LNCaP clone FGC (cell line): Measurements from ENCODE around the gene ATXN10.

Source experiments
- DNase-seq: peaks from one replicate; pipeline ENCODE4 v3.0.0-alpha.2; 2011; ENCODE audit warnings: low read depth
- H3K4me3 ChIP-seq: 2 replicates; pipeline ENCODE4 v1.5.1; 2011; ENCODE audit warnings: mild to moderate bottlenecking, low read depth, low read length, control low read depth
- TF ChIP-seq, protein P1 (sequence below): IDR thresholded peaks from 2 replicates; pipeline ENCODE4 v1.5.1; 2012; ENCODE audit warnings: mild to moderate bottlenecking; ENCODE audit not compliant: control insufficient read depth, insufficient read depth; ENCODE audit errors: extremely low read depth

Gene ATXN10

DNA sequence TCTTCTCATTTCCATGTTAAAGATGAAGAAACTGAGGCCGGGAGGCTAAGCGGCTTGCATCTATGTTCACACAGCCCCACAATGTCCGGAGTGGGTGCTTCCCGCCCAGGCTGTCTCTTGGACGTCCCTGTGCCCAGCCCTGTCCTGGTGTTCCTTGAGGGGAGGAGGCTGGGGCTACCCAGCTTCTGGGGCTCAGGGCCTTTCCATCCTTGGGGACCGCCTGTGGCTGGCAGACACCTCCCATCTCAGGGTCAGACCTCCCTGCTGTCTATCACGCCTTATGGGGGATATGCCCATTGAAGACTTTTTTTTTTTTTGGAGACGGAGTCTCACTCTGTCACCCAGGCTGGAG lies 209.9 kb downstream of the ATXN10 start:
- H3K4me3 ChIP-seq: no peak overlapping the region
- TF ChIP-seq, protein P1, sequence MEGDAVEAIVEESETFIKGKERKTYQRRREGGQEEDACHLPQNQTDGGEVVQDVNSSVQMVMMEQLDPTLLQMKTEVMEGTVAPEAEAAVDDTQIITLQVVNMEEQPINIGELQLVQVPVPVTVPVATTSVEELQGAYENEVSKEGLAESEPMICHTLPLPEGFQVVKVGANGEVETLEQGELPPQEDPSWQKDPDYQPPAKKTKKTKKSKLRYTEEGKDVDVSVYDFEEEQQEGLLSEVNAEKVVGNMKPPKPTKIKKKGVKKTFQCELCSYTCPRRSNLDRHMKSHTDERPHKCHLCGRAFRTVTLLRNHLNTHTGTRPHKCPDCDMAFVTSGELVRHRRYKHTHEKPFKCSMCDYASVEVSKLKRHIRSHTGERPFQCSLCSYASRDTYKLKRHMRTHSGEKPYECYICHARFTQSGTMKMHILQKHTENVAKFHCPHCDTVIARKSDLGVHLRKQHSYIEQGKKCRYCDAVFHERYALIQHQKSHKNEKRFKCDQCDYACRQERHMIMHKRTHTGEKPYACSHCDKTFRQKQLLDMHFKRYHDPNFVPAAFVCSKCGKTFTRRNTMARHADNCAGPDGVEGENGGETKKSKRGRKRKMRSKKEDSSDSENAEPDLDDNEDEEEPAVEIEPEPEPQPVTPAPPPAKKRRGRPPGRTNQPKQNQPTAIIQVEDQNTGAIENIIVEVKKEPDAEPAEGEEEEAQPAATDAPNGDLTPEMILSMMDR: no peak
- no peak for DNase-seq

DNA sequence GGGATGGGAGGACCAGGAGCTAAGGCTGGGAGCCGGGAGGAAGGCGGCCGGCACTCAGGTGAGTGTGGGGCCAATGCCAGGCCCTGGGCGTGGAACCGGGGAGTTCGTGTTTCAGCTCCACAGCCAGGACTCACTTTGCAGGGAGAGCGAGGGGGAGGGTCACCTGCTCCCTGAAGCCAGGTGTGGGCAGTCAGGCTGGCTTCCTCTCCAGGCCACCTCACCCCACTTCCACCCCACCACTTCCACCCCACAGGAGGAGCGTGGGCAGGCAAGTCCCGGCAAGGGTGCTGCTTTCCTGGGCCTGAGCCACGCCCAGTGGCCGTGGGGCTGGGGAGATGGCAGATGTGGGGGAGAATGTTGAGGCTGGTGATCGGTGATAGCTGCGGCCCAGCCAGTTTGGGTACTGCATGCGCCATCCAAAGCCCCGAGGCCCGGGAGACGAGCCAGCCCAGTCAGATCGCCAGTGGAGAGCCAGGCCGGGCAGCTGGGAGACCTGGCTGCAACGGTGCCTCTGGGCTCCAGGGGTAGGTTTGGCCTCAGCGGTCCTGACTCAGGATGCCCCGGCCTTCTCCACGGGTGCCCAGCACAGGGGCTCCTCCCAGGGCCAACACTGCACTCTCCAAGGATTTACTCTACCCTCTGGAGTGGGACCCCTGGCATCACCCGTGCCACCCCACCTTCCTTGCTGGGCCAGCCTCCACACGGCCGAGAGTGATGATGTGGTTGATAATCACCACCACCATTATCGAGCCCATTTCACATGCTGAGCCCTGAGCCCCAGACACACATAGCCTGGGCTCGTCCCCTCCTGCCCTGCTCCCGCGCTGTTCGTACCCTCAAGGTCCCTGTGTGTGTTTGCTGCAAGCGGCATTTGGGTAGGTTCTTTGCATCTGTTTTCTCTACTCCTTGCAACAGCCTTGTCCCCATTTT lies 211.5 kb downstream of the ATXN10 start:
- TF ChIP-seq, protein P1: no peak
- no peak overlapping the region for H3K4me3 ChIP-seq
- DNase-seq: no peak

DNA sequence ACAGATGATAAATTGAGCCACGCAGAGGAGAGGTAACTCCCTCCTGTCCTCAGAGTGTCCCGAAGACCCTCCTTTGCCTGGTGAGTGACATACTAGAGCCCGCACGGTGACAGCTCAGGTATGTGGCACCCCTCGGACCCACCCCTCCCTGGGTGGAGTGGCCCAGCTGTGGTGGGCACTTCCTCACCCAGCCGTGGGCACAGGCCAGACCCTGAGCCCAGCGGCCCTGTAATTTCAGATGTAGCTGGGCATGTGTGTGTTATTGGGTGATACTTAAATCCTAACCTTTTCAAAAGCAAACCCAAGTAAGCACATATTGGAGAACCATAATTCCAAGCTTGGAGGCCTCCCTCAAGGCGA lies 212.2 kb downstream of the ATXN10 start:
- no peak overlapping the region for H3K4me3 ChIP-seq
- TF ChIP-seq, protein P1: no peak
- no peak for DNase-seq

DNA sequence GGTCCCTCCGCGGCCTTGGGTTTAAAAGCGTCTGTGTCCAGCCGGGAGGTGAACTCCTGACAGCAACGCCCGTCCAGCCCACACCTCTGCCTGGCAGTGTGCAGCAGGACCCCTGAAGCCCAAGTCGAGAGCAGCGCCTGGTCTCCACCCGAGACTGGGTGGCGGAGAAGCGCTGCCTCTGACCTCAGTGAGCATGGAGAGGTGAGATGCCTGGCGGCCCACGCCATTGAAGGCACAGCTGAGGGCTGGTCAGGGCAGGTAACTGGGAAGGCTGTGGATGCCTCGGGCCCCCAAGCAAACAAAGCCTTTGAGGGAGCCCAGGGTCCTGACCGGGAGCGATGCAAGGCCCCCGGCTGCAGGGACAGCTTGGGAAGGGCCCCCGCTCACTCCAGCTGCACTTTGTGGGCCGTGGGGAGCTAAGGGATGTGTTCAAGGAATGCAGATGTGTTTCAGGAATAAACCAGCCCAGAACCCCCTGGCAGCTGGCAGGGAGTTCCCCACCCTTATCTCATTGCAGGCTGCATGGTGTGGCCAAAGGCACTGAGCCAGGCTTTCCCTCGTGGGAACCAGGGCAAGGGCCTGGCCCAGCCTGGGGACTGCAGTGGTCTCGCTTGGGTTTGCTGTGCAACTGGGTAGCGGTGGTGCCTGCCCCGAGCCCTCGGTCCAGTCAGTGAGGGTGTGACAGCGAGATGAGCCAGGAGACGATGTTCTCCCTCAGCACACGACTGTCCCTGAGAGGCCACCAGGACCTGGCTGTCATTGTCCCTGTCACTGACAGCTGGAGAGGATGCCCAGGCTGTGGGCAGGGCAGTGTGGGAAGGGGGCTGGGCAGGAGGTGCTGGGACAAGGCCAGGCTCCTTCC lies 212.8 kb downstream of the ATXN10 start:
- no peak overlapping the region for H3K4me3 ChIP-seq
- TF ChIP-seq, protein P1: no peak
- no peak for DNase-seq

DNA sequence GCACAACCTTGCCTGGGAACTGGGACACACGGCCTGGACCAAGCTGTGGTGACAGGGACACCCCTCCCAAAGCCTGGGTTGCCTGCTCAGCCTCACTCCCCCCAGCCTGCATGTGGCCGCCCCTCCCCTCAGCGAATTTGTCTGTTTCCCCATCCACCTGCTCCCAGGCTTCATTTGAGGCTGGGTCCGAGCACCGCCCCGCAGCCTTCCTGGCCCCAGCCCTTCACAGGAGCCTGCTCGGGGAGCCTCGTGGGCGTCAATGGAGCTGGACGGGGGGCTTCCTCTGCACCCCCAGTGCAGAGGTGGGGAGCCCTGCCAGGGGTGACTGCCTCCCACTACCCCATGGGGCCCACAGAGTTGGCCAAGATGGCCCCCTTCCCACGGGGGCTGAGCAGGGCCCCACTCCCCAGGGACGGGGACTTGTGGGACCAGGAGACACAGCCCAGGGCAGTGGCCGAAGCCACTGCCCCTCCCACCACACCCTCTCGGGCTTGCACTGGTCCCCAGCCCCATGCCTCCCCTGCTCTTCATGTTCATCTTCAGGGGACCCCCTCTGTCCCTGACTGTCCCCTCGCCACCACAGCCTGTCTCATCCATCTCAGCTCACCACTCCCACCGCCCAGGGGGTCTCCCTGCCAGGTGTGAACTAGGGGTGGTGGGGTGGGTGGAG lies 213.7 kb downstream of the ATXN10 start:
- DNase-seq: no peak
- H3K4me3 ChIP-seq: no peak overlapping the region
- TF ChIP-seq, protein P1: no peak

DNA sequence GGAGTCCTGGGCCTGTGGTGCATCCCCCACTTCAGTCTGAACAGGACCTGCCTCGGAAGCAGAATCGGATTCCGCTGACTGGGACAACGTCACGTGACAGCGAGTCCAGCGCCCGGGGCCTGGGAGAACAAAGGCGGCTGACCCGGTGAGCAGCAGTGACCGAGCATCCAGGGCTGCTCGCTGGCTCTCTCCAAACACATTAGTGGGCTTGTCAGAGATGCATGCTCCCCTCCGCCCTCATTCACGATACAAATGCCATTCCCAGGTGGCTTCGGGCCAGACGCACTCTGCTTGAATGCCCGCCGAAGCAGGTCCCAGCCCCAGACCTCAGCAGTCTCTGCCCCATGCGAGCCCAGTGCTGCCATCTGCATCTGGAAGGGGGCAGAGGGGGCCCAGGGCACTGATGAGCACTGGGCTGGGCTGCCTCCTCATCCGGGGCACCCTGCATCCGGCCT lies 214.3 kb downstream of the ATXN10 start:
- TF ChIP-seq, protein P1: no peak
- no peak for DNase-seq
- no peak overlapping the region for H3K4me3 ChIP-seq
